Measurements from ENCODE around the gene SAMMSON. TPM values are rescaled to one million over a fixed set of nuclear protein-coding genes. Genes with fewer than 3 reads are reported as not detected.

The SAMMSON gene
- total RNA-seq, 1 experiment from 2014 or later, result not detected

DNA sequence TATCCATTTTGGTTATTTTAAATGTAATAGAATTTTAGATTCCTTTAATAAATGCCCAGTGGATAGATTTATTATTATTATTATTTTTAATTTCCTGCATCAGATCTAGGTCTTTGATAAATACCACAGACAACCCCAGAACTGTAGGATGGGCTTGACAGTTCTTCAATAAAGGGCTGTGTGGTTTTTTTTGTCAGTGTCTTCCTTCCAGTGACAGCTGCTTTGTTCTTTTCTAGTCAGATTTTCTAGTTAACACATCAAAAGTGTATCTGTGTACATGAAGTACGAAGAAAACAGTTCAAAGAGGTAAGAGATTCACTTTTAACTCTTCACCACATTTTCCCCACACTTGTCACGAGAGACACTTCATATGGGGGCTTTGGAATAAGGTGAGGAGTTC is 120.3 kb downstream of the SAMMSON start:
- Histone ChIP-seq H3K27me3 (replicated peaks) (no peaks in the 10 kb centered on the region), H3K27ac (no peak overlapping the region), H3K36me3 (no peaks in the 10 kb centered on the region), H3K9me3 (replicated peaks) (no peaks in the 10 kb centered on the region), H3K4me1 (replicated peaks) (no peaks in the 10 kb centered on the region), H3K4me3 (no peak overlapping the region)
- DNase-seq (ENCODE audit: low read depth in 1 of 2, low spot score in 2 of 2), result no peak

Data from SJSA1 (cell line).